Measurements from ENCODE around the gene MRTFA. TPM values are rescaled to one million over a fixed set of nuclear protein-coding genes. Genes with fewer than 3 reads are reported as not detected.

MRTFA gene
- total and polyA plus RNA-seq, 9 of the 15 experiments (the other 6 are each of a cell fraction or from before 2014, with no cell fraction given), result 0.84 to 21.1 (median 3.7) TPM

DNA sequence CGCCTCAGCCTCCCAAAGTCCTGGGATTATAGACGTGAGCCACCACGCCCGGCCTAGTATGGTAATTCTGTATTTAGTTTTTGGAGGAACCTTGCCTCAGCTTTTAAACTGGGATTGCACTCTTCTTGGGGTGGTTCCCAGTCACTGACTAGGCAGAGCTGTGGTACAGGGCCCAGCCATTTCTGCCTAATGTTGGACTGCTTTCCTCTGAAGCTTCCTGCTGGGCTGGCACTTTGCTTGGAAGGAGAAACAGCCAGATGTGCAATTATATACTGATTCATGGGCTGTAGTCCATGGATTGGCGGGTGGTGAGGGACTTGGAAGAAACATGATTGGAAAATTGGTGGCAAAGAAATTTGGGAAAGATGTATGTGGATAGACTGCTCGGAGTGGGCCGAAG lies 25.2 kb upstream of the MRTFA start (continued):
- TF ChIP-seq, protein P1, sequence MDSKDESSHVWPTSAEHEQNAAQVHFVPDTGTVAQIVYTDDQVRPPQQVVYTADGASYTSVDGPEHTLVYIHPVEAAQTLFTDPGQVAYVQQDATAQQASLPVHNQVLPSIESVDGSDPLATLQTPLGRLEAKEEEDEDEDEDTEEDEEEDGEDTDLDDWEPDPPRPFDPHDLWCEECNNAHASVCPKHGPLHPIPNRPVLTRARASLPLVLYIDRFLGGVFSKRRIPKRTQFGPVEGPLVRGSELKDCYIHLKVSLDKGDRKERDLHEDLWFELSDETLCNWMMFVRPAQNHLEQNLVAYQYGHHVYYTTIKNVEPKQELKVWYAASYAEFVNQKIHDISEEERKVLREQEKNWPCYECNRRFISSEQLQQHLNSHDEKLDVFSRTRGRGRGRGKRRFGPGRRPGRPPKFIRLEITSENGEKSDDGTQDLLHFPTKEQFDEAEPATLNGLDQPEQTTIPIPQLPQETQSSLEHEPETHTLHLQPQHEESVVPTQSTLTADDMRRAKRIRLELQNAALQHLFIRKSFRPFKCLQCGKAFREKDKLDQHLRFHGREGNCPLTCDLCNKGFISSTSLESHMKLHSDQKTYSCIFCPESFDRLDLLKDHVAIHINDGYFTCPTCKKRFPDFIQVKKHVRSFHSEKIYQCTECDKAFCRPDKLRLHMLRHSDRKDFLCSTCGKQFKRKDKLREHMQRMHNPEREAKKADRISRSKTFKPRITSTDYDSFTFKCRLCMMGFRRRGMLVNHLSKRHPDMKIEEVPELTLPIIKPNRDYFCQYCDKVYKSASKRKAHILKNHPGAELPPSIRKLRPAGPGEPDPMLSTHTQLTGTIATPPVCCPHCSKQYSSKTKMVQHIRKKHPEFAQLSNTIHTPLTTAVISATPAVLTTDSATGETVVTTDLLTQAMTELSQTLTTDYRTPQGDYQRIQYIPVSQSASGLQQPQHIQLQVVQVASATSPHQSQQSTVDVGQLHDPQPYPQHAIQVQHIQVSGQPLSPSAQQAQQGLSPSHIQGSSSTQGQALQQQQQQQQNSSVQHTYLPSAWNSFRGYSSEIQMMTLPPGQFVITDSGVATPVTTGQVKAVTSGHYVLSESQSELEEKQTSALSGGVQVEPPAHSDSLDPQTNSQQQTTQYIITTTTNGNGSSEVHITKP (IDR thresholded peaks at IDR 0.05; ENCODE audit: partially characterized antibody), result no peak

DNA sequence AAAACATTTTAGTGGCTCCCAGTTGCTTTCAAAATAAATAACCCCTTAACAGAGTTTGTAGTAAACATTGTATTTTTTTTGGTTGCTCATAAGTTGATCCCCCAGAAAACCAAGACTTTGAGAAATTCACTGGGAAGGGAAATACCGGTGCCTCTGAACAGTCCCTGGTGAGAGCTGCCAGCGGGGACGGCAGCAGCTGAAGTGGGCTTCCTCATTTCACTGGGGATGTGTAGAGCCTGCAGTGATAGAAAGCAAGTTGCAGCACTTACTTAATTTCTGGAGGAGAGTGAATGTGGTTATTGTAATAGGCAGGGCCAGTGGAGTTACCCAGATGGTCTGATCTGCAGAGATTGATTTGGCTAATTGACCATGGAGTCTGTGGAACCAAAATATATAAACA lies 24.2 kb upstream of the MRTFA start:
- ChIA-PET POLR2A (interaction anchor here (2.6 kb wide), 1 partner anchor 9 kb away, joined by 14 read pairs; no protein-coding TSS in a partner anchor), CTCF (ENCODE audit: low intra/inter-chr PET ratio) (no interaction called here)
- 48% methylated on average over 3 of the region's 3 CpGs for WGBS (ENCODE audit: insufficient coverage, low coverage, missing lambda C conversion rate)
- no peaks in the 10 kb centered on the region for H3K36me3 ChIP-seq (ENCODE audit: control insufficient read depth, insufficient read depth, low read length)
- no peaks in the 10 kb centered on the region for H3K79me2 ChIP-seq (ENCODE audit: control insufficient read depth, insufficient read depth, low read length)
- H3K9ac ChIP-seq (ENCODE audit: insufficient read depth in 1 of 2, low read depth in 2 of 2, low read length in 2 of 2), result no peak overlapping the region
- no peaks in the 10 kb centered on the region; a peak in 1 of 5 replicates for H3K4me1 ChIP-seq (replicated peaks in 1 of 2; ENCODE audit: control insufficient read depth in 2 of 2, insufficient read depth in 2 of 2, low read length in 2 of 2)
- TF ChIP-seq, protein P2, sequence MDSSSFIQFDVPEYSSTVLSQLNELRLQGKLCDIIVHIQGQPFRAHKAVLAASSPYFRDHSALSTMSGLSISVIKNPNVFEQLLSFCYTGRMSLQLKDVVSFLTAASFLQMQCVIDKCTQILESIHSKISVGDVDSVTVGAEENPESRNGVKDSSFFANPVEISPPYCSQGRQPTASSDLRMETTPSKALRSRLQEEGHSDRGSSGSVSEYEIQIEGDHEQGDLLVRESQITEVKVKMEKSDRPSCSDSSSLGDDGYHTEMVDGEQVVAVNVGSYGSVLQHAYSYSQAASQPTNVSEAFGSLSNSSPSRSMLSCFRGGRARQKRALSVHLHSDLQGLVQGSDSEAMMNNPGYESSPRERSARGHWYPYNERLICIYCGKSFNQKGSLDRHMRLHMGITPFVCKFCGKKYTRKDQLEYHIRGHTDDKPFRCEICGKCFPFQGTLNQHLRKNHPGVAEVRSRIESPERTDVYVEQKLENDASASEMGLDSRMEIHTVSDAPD (CRISPR knock-in tag; IDR thresholded peaks at IDR 0.05), result no peak
- TF ChIP-seq SPI1 (IDR thresholded peaks at IDR 0.05; ENCODE audit: borderline replicate concordance, low read depth, low read length), result peak; percentile 19; the same call in 1 of the 2 replicates
- H2AFZ ChIP-seq (ENCODE audit: low read depth, low read length), result no peak overlapping the region
- no peaks in the 10 kb centered on the region for H3K9me3 ChIP-seq (replicated peaks; ENCODE audit: control insufficient read depth, insufficient read depth, low read depth, low read length)
- DNase-seq (ENCODE audit: extremely low read depth in 1 of 4, low spot score in 3 of 4) (no peak), FAIRE-seq (no peak), ATAC-seq (no peak)
- no peak overlapping the region for H3K4me2 ChIP-seq (ENCODE audit: insufficient read depth, low read length)
- no peaks in the 10 kb centered on the region for H3K9me1 ChIP-seq (ENCODE audit: control insufficient read depth, insufficient read depth, low read length)
- no peak overlapping the region for H3K27ac ChIP-seq (ENCODE audit: extremely low read depth, low read depth, low read length)
- no peaks in the 10 kb centered on the region for H3K27me3 ChIP-seq (ENCODE audit: control insufficient read depth in 2 of 2, insufficient read depth in 2 of 2, low read length in 2 of 2)
- in situ Hi-C loops (cut with MboI) (no loop called here), intact Hi-C loops (cut with micrococcal nuclease) (no loop called here)
- no TSS peak for BruUV-seq (replicated peaks)
- no peak overlapping the region for H3K4me3 ChIP-seq
- H4K20me1 ChIP-seq (replicated peaks; ENCODE audit: control insufficient read depth, insufficient read depth, low read length), result no peaks in the 10 kb centered on the region
